ENCODE data around the gene JARID2.

JARID2 gene

GRCh38 chr6:15483060-15483459 lies 237.2 kb downstream of the JARID2 start:
- no peak for DNase-seq

DNA sequence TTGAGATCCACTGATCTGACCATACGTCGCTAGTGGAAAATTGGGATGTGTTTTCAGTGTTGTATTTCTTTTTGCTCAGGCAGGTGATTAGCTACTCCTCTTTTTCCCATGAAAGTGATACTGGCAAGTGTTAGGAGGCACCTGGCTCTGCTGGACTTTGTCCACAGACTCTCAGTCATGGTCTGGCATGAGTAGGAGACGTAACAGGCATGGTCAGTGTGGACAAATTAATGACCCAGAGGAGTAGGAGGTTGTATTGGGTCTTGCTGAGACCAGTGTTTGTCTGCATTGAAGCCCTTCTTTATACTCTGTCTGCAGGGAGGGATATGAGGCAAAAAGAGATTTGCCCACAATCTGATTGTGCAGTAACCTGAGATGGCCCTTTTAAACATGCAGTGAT lies 238.3 kb downstream of the JARID2 start:
- DNase-seq = no peak

DNA sequence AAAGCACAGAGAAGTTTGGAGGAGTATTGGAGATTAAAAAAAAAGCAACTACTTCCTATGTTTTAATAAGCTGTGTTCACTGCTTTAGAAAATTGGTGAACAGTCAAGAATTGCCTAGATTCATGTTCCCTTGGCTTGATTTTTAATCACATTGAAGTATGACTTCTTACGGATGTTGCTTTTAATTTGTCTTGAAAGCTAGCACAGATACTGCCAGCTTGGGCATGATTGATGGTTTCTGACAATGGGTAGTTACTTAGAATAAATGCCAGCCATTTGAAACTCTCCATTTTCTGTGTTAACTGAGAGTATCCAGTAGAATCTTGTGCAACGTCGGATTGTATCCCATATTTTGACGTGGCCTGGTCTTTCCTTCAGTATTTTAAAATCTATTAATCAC lies 239.0 kb downstream of the JARID2 start:
- no peak for DNase-seq

DNA sequence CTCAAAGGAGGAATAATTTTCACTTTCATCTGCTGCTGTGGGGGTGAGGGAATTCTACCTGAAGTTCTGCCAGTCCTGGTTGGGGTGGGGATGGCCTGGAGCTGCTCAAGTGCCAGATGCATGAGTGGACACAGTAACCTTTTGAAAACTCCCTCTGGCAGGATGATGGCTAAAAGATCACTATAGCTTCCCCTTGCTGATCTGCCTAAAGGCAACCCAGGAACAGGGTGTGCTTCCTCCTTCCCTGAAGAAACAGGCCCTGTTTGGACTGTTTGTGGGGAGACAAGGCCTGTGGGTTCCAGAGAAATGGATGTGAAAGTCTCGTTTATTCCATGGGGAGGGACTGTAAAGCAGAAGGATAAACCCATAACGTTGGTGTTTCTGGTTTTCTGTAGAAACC lies 240.1 kb downstream of the JARID2 start:
- DNase-seq = no peak

GRCh38 chr6:15487262-15487661 lies 241.4 kb downstream of the JARID2 start:
- DNase-seq = no peak

DNA sequence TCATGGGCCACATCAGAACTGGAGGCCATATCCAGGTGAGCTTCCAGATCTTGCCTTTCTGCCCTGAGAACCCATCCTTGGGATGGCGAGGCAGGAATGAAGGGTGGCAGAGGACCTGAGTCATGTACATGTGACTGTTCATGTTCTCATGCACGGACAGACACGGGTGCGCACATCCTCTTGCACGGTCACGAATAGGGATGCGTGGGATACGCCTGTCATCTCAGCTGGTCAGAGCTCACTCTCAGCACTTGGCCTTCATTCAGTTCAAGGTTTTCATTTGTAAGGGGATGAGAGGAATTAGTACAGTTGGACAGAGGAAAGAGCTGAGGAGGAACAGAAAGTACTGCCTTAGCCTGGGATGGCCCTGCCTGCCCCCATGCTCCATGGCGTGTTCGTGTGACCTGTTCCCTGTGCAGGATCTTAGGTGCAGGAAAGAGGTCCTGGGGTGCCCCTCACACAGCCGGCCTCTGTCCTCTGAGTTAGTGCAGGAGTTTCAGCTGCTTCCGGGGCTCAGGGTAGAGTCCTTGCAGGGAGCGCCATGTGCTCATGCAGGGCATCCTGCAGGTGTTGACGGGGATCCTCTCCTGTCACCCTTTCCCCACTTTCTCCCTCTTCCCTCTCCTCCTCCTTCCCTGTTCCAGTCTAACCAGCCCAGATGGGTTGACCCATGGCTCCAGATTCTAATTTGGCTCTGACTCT lies 243.5 kb downstream of the JARID2 start:
- DNase-seq = no peak

DNA sequence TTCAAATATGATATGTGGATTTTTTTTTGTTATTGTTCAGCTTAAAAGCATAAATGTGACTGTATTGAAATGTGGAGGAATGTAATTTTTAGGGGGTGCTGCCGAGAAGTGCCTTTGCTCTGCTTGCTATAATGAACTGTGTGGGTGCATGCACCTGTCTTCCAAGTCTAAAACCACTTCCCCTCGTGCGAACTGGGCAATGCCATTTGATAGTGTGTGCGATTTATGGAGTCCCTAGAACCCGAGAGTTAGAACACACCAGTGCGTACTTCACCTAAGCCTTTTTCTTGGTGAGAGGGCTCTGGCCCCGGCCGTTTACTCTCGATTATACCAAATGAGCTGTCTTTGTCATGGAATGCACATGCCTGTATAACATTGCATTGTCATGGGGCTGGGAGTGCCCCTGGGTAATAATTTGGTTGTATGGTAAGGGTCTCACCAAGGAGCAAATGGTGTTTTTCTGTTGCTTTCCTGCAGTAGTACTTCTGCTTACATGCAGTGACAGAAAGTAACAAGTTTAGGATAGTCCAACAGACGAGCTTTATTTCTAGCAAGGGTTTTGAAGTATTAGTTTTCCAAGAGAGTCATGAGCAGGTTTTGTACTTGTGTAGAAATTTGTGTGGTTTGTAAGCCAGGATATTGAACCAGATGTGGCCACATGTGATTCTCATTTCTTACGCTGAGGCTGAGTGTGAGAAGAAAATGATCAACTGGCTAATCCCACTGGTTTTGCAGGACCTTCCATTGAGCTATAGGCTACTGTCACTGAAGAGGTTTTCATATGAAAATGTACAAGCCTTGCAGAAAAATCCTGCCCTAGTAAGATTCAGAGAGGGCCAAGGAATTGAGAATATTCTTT lies 244.6 kb downstream of the JARID2 start:
- DNase-seq = no peak

- peak in 52 of 56 donors; percentile 11 to 90 (median 74) for DNase-seq
These were observed 245.6 kb downstream of the JARID2 start for GRCh38 chr6:15491255-15491985.

DNA sequence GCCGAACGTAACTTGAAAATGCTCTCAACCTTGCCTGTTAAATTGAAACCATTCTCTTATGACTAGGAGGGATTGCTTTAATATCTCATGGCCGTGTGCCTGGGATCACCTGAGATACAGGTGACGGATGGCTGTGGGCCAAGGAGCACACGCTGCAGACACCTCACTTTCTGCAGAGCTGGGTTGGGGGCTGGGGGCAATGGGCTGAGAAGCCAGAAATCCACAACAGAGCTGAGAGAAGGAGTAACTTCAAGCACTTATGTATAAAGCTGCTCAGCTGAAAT lies 246.1 kb downstream of the JARID2 start:
- DNase-seq = no peak

GRCh38 chr6:15493437-15494168 lies 247.7 kb downstream of the JARID2 start:
- DNase-seq = no peak

DNA sequence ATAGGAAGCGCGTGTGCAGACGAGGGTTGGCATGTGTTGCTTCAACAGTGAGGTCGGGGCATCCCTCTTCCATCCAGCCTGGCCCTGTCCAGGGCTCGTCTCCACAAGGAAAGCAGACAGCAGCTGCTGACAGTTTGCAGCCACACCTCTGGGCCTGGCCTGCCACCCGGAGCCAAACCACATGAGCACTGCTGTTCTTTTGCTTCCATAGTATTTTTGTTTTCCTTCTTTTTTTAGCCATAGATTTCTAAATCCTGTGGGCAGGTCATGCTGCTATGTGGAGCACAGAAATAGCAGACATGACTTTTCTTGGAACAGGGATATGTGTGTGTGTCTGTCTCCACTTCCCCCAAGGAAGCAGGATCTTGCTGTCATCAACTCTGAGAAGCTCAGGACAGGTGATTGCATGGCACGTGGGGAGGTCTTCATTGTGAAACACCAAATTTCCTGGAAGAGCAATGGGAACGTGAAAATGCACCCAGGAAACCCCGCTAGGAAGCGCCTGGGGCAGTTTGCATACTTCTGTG lies 249.6 kb downstream of the JARID2 start:
- no peak for DNase-seq

GRCh38 chr6:15496345-15497131 lies 250.7 kb downstream of the JARID2 start:
- DNase-seq = no peak

GRCh38 chr6:15498640-15499039 lies 252.8 kb downstream of the JARID2 start:
- no peak for DNase-seq

DNA sequence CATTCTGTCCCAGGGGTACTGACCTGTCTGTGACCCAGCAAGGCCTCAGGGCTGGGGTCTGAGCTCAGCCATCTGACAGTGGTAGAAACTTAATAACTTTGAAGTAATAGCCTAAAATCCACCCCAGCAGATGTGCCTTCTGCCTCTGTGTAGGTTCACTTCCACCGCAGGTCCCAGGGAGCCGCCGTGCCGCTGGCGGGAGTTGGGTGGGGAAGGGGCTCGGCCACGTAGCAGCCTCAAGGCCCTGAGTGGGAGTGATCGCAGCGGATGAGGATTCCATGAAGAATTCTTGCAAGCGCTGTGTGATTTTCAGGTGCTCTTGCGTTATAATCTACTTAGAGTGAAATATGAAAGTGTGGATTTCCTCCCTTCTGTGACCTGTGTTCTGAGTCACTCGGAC lies 253.3 kb downstream of the JARID2 start:
- no peak for DNase-seq

DNA sequence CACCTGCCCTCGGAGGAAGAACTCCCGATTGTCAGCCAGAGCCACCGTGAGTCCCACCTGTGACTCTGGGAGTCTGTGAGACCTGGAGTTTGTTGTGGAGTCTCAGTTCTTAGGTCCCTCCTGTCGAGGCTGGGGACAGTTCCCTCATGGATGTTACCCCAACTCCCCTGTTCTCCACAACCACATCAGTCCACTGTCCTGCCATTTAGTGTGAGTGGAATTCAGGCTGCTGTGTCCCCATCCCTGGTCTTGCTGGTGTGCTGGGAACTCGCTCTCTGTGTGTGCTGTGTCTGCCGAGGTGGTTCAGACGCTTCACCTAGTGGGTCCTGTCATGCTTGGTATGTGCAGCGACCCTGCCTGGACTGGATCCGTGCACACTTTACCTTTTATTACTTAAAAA lies 253.7 kb downstream of the JARID2 start:
- no peak for DNase-seq

DNA sequence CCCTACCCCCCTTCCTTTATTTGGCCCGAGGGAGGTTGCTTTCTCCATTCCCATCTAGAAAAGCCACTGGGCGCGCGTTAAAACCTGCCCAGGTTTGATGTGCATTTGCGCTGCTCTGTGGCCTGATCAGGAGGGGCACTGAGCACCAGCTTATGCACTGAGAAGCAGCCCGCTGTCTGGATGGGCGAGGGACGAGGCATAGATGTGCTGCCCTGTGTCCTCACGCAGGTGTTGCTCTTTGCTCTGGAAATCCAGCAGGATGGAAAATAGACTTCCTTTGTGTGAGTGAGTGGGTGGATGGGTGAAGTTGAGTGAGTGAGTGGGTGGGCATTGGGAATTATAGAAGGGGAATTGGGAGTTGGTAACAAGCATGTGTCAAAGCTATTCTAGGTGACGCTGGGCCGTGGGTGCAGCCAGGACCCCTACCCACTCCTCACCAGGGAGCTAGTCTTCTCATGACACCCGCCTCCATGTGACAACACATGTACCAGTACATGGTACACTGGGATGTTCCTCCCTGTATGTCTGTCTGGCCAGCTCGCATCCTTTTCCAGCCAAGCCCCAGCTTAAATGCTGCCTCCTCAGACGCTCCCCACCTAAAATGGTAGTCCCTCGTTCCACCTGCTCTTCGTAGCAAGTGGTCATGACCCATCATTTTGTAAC lies 254.3 kb downstream of the JARID2 start:
- no peak for DNase-seq

DNA sequence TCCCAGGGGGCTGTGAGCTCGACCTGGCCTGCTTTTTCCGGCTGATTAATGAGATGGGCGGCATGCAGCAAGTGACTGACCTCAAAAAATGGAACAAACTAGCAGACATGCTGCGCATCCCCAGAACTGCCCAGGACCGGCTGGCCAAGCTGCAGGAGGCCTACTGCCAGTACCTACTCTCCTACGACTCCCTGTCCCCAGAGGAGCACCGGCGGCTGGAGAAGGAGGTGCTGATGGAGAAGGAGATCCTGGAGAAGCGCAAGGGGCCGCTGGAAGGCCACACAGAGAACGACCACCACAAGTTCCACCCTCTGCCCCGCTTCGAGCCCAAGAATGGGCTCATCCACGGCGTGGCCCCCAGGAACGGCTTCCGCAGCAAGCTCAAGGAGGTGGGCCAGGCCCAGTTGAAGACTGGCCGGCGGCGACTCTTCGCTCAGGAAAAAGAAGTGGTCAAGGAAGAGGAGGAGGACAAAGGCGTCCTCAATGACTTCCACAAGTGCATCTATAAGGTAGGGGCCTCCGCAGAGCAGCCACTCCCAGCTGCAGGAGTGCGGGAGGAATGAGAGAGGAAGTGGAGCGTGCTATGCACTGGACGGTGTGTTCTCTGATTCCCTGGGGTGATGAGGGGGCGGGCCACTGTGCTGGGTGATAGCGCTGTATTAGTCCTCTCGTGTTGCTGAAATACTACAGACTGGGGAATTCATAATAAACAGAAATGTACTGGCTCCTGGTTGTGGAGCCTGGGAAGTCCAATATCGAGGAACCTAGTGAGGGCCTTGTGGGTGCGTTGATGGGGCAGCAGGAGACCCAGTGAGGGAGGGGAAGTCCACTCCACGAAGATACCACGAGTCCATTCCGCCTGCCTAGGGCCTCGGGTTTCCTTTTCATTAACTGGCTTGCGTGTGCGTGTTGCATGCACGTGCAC lies 255.3 kb downstream of the JARID2 start:
- no peak for DNase-seq

GRCh38 chr6:15501826-15502445 lies 256.1 kb downstream of the JARID2 start:
- peak in 48 of 56 donors; percentile 11 to 84 (median 52) for DNase-seq

All from nucleus accumbens (tissue), 56 donors.